Neural cell (in vitro differentiated cells): ENCODE measurements around the gene ULBP2. TPM values are rescaled to one million over a fixed set of nuclear protein-coding genes. Genes with fewer than 3 reads are reported as not detected.

Experiments used
- H2AFZ ChIP-seq: fragments of 200-600, 300-800 bp; sonication (generic), shearing (Covaris generic); 2 replicates; pipeline ENCODE4 v1.6.0; 2014; ENCODE audit warnings: low read depth, mild to moderate bottlenecking, antibody characterized with exemption, low read length, moderate library complexity
- H3F3A ChIP-seq: fragments of 200-600 bp; shearing (Covaris generic); 2 replicates; pipeline ENCODE4 v1.6.1; 2016; ENCODE audit warnings: mild to moderate bottlenecking, moderate library complexity, mixed read lengths, antibody characterized with exemption, low read length; ENCODE audit not compliant: insufficient read depth, poor library complexity, severe bottlenecking
- H3K27ac ChIP-seq: fragments of 200-600, 300-800 bp; sonication (generic), shearing (Covaris generic); 2 replicates; pipeline ENCODE4 v1.5.1; 2014; ENCODE audit warnings: mild to moderate bottlenecking, low read length, moderate library complexity
- H3K27me3 ChIP-seq: fragments of 300-800, 200-600 bp; sonication (generic), shearing (Covaris generic); 2 replicates; pipeline ENCODE4 v1.6.0; 2014; ENCODE audit warnings: mild to moderate bottlenecking, low read depth, low read length, moderate library complexity; ENCODE audit not compliant: insufficient read depth
- H3K36me3 ChIP-seq: fragments of 300-800, 200-600 bp; sonication (generic), shearing (Covaris generic); 2 replicates; pipeline ENCODE4 v1.5.1; 2014; ENCODE audit warnings: mild to moderate bottlenecking, antibody characterized with exemption, low read length, moderate library complexity; ENCODE audit not compliant: insufficient read depth
- H3K4me2 ChIP-seq: fragments of 300-800, 200-600 bp; sonication (generic), shearing (Covaris generic); 2 replicates; pipeline ENCODE4 v1.6.0; 2014; ENCODE audit warnings: mild to moderate bottlenecking, low read length
- H3K4me3 ChIP-seq: fragments of 300-800, 200-600 bp; sonication (generic), shearing (Covaris generic); 2 replicates; pipeline ENCODE4 v1.5.1; 2014; ENCODE audit warnings: mild to moderate bottlenecking, low read length, moderate library complexity
- H3K79me2 ChIP-seq: fragments of 200-600 bp; shearing (Covaris generic); replicated peaks from 2 replicates; pipeline ENCODE4 v1.6.0; 2014; ENCODE audit warnings: mild to moderate bottlenecking, low read length, moderate library complexity; ENCODE audit not compliant: insufficient read depth
- H3K9ac ChIP-seq: fragments of 300-800, 200-600 bp; sonication (generic), shearing (Covaris generic); 2 replicates; pipeline ENCODE4 v1.6.1; 2016; ENCODE audit warnings: mild to moderate bottlenecking, low read length, mixed read lengths
- H3K9me2 ChIP-seq: fragments of 200-600 bp; shearing (Covaris generic); 2 replicates; pipeline ENCODE4 v1.6.1; 2016; ENCODE audit warnings: mild to moderate bottlenecking, low read length, mixed read lengths; ENCODE audit not compliant: insufficient read depth
- H3K9me3 ChIP-seq: fragments of 200-600, 300-800 bp; sonication (generic), shearing (Covaris generic); 2 replicates; pipeline ENCODE4 v1.6.1; 2016; ENCODE audit warnings: mild to moderate bottlenecking, mixed run types, low read length, moderate library complexity, mixed read lengths
- H4K20me1 ChIP-seq: fragments of 200-600 bp; shearing (Covaris generic); 2 replicates; pipeline ENCODE4 v1.6.1; 2016; ENCODE audit warnings: mild to moderate bottlenecking, mixed run types; ENCODE audit not compliant: insufficient read depth
- EZH2 ChIP-seq: fragments of 200-600, 300-800 bp; shearing (Covaris generic), sonication (generic); IDR thresholded peaks from 2 replicates; pipeline ENCODE4 v1.6.1; 2014; ENCODE audit warnings: antibody characterized with exemption, low read length, borderline replicate concordance, mild to moderate bottlenecking; ENCODE audit not compliant: insufficient read depth, poor library complexity, severe bottlenecking
- MXI1 ChIP-seq: fragments of 450-650 bp; conservative IDR thresholded peaks from 2 replicates; pipeline ENCODE4 v1.6.1; 2014; ENCODE audit warnings: antibody characterized with exemption, mild to moderate bottlenecking; ENCODE audit not compliant: poor library complexity, severe bottlenecking
- RAD21 ChIP-seq: fragments of 450-650 bp; conservative IDR thresholded peaks from 2 replicates; pipeline ENCODE4 v1.6.1; 2014; ENCODE audit warnings: antibody characterized with exemption, mild to moderate bottlenecking, moderate library complexity
- TAF1 ChIP-seq: IDR thresholded peaks from 2 replicates; pipeline ENCODE4 v1.6.1; 2012; ENCODE audit warnings: low read depth
- polyA plus RNA-seq: library from polyadenylated mRNA; depleted of rRNA; stranded (reverse); fragments of >200 nt; gene quantifications from 2 replicates; pipeline ENCODE4 v1.2.3, GENCODE V29; 2014
- TF ChIP-seq, protein P1 (sequence below): IDR thresholded peaks from 2 replicates; pipeline ENCODE4 v1.6.1; 2012; ENCODE audit warnings: borderline replicate concordance

ULBP2 gene
- polyA plus RNA-seq, 1 donor from 2014 or later: 1.5 TPM

DNA sequence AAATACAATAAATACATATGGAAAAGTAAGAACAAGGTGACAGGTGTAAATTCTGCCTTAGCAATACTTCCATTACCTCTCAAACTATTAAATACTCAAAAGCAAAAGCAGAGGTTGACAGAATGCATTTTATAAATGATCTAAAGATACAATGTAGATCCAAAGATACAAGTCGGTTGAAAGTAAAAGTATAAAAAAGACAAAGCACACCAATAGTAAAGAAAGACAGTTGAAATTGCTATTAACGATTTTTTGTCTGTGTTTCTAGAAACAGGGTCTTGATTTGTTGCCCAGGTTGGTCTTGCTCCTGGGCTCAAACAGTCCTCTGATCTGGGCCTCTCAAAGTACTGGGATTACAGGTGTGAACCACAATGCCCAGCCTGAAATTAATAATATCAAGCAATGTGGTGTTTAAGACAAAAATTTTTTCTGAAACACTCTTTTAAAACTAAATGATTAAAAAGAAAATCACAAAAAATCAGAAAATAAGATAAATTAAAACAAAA, 45.8 kb downstream of the ULBP2 start (continued):
- TF ChIP-seq, protein P1, sequence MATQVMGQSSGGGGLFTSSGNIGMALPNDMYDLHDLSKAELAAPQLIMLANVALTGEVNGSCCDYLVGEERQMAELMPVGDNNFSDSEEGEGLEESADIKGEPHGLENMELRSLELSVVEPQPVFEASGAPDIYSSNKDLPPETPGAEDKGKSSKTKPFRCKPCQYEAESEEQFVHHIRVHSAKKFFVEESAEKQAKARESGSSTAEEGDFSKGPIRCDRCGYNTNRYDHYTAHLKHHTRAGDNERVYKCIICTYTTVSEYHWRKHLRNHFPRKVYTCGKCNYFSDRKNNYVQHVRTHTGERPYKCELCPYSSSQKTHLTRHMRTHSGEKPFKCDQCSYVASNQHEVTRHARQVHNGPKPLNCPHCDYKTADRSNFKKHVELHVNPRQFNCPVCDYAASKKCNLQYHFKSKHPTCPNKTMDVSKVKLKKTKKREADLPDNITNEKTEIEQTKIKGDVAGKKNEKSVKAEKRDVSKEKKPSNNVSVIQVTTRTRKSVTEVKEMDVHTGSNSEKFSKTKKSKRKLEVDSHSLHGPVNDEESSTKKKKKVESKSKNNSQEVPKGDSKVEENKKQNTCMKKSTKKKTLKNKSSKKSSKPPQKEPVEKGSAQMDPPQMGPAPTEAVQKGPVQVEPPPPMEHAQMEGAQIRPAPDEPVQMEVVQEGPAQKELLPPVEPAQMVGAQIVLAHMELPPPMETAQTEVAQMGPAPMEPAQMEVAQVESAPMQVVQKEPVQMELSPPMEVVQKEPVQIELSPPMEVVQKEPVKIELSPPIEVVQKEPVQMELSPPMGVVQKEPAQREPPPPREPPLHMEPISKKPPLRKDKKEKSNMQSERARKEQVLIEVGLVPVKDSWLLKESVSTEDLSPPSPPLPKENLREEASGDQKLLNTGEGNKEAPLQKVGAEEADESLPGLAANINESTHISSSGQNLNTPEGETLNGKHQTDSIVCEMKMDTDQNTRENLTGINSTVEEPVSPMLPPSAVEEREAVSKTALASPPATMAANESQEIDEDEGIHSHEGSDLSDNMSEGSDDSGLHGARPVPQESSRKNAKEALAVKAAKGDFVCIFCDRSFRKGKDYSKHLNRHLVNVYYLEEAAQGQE: no peak

DNA sequence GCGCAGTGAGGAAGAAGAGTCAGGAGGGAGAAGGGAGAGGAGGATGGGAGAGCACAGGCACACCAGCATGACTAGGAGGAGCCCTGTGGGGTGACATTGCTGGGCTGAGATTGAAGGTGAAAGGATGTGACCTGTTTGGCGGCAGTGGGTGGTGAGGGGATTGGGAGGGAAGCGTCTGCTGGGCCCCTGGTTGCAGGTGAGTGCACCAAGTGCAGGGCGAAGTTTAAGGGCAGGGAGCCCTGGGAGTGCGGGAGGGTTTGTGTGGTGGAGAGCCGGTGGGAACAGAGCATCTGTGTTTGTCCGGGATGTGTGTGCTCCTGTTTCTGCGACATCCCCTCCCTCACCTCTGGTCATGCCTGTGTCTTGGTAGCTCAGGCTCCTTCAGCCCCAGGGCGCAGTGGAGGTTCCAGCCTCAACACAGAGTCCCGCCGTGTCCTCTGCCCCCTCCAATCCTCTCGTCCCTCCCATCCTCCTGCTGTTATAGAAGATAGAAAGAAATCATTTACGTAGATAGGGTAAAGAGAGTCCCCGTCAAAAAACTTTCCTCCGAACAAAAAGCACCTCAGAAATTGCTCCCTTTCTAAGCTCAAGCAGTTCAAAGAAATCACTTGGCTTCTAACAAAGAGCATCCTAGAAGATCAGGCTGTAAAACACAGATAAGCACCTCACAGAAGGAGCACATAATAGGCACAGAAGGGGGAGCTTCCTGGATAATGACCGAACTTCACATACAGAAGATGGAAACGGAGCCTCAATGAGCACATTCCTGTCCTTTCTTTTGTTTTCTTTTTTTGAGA, 46.9 kb downstream of the ULBP2 start:
- H3K36me3 ChIP-seq: no peaks in the 10 kb centered on the region
- no peak overlapping the region for H3K4me2 ChIP-seq
- H3K9ac ChIP-seq: no peak overlapping the region
- no peak overlapping the region for H2AFZ ChIP-seq
- peaks cover 99% of the 10 kb centered on the region for H3K27me3 ChIP-seq
- TF ChIP-seq EZH2: no peak
- TF ChIP-seq, protein P1: no peak
- TF ChIP-seq RAD21: no peak
- no peak for TF ChIP-seq TAF1
- H3K9me3 ChIP-seq: peaks cover 22% of the 10 kb centered on the region
- H3K79me2 ChIP-seq: no peaks in the 10 kb centered on the region
- no peaks in the 10 kb centered on the region for H3K9me2 ChIP-seq
- H3F3A ChIP-seq: no peaks in the 10 kb centered on the region
- H3K4me3 ChIP-seq: no peak overlapping the region
- H4K20me1 ChIP-seq: no peaks in the 10 kb centered on the region
- no peak overlapping the region for H3K27ac ChIP-seq

DNA sequence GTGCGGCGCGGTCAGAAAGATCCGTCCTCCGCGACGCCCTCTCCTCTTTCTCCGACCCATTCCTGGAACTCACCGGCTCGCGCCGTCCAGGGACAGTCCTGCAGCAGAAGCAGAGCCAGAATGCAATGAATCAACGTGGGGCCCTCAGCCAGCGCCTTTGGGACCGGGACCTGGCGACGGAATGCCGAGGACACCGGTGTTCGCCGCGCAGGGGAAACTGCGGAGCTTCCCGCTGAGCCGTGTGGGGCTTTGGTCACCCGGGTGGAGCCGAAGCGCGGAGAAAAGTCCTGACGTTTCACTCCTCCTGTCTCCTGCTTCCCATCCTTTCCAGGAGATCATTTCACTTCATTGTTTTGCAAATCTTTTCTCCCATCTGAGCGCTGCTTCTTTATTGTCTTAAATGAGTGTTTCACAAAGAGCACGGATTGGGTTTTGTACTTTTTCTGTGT, 48.4 kb downstream of the ULBP2 start:
- H3K9me2 ChIP-seq: no peaks in the 10 kb centered on the region
- H3K4me3 ChIP-seq: peak overlapping the region; percentile 65
- H3K4me2 ChIP-seq: peak overlapping the region; percentile 28
- H3K9me3 ChIP-seq: peaks cover 22% of the 10 kb centered on the region
- H3K36me3 ChIP-seq: no peaks in the 10 kb centered on the region
- no peak overlapping the region for H2AFZ ChIP-seq
- no peaks in the 10 kb centered on the region for H3K79me2 ChIP-seq
- no peaks in the 10 kb centered on the region for H4K20me1 ChIP-seq
- H3K27ac ChIP-seq: no peak overlapping the region
- no peaks in the 10 kb centered on the region for H3F3A ChIP-seq
- TF ChIP-seq EZH2 (peak; percentile 5), MXI1 (no peak)
- peaks cover 94% of the 10 kb centered on the region for H3K27me3 ChIP-seq
- H3K9ac ChIP-seq: no peak overlapping the region
